Kidney (tissue), 14 donors: ENCODE results near the gene TMEM88. TPM values are rescaled to one million over a fixed set of nuclear protein-coding genes. Genes with fewer than 3 reads are reported as not detected.

Experiments used
- DNase-seq, 5 donors: peaks; one replicate each; pipeline ENCODE4 v3.0.0-alpha.2; 2013 to 2020
- FAIRE-seq: peaks from 2 replicates; lab custom pipeline; 2012; peaks lifted over from hg19 to GRCh38; lab: Jason Lieb, UNC
- H3K27ac ChIP-seq, 2 donors: one replicate each; pipeline ENCODE4 v1.7.0; 2013; ENCODE audit warnings: low read depth in 2 of 2, low read length in 2 of 2, inconsistent platforms in 1 of 2
- H3K27me3 ChIP-seq: one replicate; pipeline ENCODE4 v1.7.1; 2013; ENCODE audit warnings: low read length, inconsistent platforms; ENCODE audit not compliant: control insufficient read depth, insufficient read depth
- H3K36me3 ChIP-seq, 3 donors: one replicate each; pipeline versions ENCODE4 v1.7.0 to v1.7.1; 2013; ENCODE audit warnings: low read length in 3 of 3, control low read depth in 1 of 3, inconsistent platforms in 1 of 3; ENCODE audit not compliant: insufficient read depth in 3 of 3, control insufficient read depth in 2 of 3
- H3K4me1 ChIP-seq, 3 donors: one replicate each; pipeline versions ENCODE4 v1.7.0 to v1.7.1; 2013; ENCODE audit warnings: low read length in 3 of 3, inconsistent platforms in 1 of 3, low read depth in 1 of 3; ENCODE audit not compliant: control insufficient read depth in 2 of 3, insufficient read depth in 2 of 3
- H3K4me3 ChIP-seq, 3 donors: one replicate each; pipeline versions ENCODE4 v1.7.0 to v1.8.1; 2013; ENCODE audit warnings: low read length in 3 of 3, control low read depth in 1 of 3, inconsistent platforms in 1 of 3
- H3K9ac ChIP-seq, 3 donors: one replicate each; pipeline versions ENCODE4 v1.7.0 to v1.7.1; 2013; ENCODE audit warnings: low read length in 3 of 3, control low read depth in 1 of 3, inconsistent platforms in 1 of 3
- H3K9me3 ChIP-seq, 3 donors: one replicate each; pipeline versions ENCODE4 v1.7.0 to v1.7.1; 2013; ENCODE audit warnings: low read length in 3 of 3, control low read depth in 1 of 3, inconsistent platforms in 1 of 3; ENCODE audit not compliant: control insufficient read depth in 2 of 3, insufficient read depth in 1 of 3
- intact Hi-C: fragments of 100-400 bp; cut with DNase I; formaldehyde crosslinking; loops from one replicate; pipeline ENCODE4 v1.11.1; 2022
- polyA plus RNA-seq: library from polyadenylated mRNA; stranded (reverse); fragments of 350-450 nt; fragmentation: Illumina TruSeq; extraction: RNeasy Lipid Tissue Mini Kit (QIAGEN cat#74804); gene quantifications from one replicate; pipeline ENCODE4 v1.2.3, GENCODE V29; 2014; ENCODE audit warnings: low read depth, low replicate concordance; ENCODE audit not compliant: insufficient read depth
- total RNA-seq: library from RNA; stranded (reverse); fragmentation: NEBNext Ultra II Directional; extraction: Animal tissue kit (Norgen Biotek cat#: 25700); gene quantifications from one replicate; pipeline ENCODE4 v1.2.1, GENCODE V29; 2021
- TF ChIP-seq, protein P1 (sequence below): IDR thresholded peaks from 3 replicates; pipeline ENCODE4 v1.5.1; 2012; ENCODE audit warnings: mild to moderate bottlenecking, moderate library complexity, borderline replicate concordance; ENCODE audit not compliant: insufficient read depth; ENCODE audit errors: extremely low read depth
- donor health status: control.
- donor health status: control.
- donor health status: control.
- donor health status: control.
- donor health status: control.
- donor health status: DM: yes; HTN: yes; CAD: no.
- donor health status: Normal renal cell carcinoma (clear cell type).

The TMEM88 gene
- total and polyA plus RNA-seq, 2 donors from 2014 or later = 17.6 to 59.8 TPM

DNA sequence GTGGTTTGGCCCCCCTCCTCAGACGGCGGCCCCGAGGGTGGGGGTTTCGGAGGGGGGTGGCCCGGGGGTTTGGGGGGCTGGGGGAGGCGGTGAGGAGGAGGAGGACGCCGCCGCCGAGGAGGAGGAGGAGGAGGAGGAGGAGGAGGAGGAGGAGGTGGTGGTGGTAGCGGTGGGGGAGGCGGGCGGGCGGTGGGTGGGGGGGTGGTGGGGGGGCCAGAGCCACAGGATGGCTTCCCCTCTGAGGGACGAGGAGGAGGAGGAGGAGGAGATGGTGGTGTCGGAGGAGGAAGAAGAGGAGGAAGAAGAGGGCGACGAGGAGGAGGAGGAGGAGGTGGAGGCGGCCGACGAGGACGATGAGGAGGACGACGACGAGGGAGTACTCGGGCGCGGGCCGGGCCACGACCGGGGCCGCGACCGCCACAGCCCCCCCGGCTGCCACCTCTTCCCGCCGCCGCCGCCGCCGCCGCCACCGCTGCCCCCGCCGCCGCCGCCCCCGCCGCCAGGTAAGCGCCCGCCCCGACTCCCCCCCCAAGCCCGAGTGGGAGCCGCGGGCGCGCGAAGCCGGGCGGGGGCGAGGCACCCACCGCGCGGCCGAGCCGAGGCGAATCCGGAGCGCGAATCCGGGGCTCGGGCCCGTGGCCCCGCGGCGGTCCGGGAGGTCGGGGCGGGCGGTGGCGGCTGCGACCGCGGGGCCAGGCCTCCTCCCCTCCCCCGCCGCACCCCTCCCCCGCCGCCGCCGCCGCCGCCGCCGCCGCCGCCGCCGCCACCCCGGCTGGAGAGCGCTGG lies 29.9 kb downstream of the TMEM88 start:
- H3K9me3 ChIP-seq = no peaks in the 10 kb centered on the region
- H3K4me1 ChIP-seq = peaks cover 16 to 32% (median 19%) of the 10 kb centered on the region in 3 donors
- intact Hi-C loops = no loop called here
- FAIRE-seq (no peak), DNase-seq (peak; percentile 6 to 82 (median 36))
- TF ChIP-seq, protein P1, sequence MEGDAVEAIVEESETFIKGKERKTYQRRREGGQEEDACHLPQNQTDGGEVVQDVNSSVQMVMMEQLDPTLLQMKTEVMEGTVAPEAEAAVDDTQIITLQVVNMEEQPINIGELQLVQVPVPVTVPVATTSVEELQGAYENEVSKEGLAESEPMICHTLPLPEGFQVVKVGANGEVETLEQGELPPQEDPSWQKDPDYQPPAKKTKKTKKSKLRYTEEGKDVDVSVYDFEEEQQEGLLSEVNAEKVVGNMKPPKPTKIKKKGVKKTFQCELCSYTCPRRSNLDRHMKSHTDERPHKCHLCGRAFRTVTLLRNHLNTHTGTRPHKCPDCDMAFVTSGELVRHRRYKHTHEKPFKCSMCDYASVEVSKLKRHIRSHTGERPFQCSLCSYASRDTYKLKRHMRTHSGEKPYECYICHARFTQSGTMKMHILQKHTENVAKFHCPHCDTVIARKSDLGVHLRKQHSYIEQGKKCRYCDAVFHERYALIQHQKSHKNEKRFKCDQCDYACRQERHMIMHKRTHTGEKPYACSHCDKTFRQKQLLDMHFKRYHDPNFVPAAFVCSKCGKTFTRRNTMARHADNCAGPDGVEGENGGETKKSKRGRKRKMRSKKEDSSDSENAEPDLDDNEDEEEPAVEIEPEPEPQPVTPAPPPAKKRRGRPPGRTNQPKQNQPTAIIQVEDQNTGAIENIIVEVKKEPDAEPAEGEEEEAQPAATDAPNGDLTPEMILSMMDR = no peak
- H3K27me3 ChIP-seq = no peaks in the 10 kb centered on the region
- H3K4me3 ChIP-seq = peak overlapping the region in 2 of 3 donors; percentile 80 to 83
- H3K9ac ChIP-seq = peak overlapping the region in 1 of 3 donors; percentile 47
- peaks cover 0 to 9% (median 0%) of the 10 kb centered on the region in 3 donors for H3K36me3 ChIP-seq
- peak overlapping the region; percentile 95 to 97 for H3K27ac ChIP-seq

- peak; percentile 86 to 93 (median 88) for DNase-seq
- Histone ChIP-seq H3K4me3 (peak overlapping the region; percentile 75 to 84 (median 83)), H3K9ac (peak overlapping the region; percentile 52 to 81 (median 52)), H3K4me1 (peaks cover 18 to 33% (median 21%) of the 10 kb centered on the region in 3 donors), H3K27me3 (no peaks in the 10 kb centered on the region), H3K27ac (peak overlapping the region; percentile 95 to 97), H3K9me3 (no peaks in the 10 kb centered on the region), H3K36me3 (peaks cover 2 to 9% (median 3%) of the 10 kb centered on the region in 3 donors)
- intact Hi-C loops = no loop called here
- FAIRE-seq = no peak
- TF ChIP-seq, protein P1 = no peak
Measured at GRCh38 chr17:7885367-7886226, 30.7 kb downstream of the TMEM88 start.

GRCh38 chr17:7886227-7887037 lies 31.6 kb downstream of the TMEM88 start:
- intact Hi-C loops = no loop called here
- Histone ChIP-seq H3K27ac (peak overlapping the region; percentile 95 to 97), H3K4me1 (peaks cover 18 to 33% (median 21%) of the 10 kb centered on the region in 3 donors), H3K9ac (peak overlapping the region; percentile 52 to 81 (median 52)), H3K27me3 (no peaks in the 10 kb centered on the region), H3K4me3 (peak overlapping the region; percentile 54 to 84 (median 83)), H3K36me3 (peaks cover 6 to 9% (median 6%) of the 10 kb centered on the region in 3 donors), H3K9me3 (no peaks in the 10 kb centered on the region)
- peak in 4 of 5 donors; percentile 48 to 76 (median 72) for DNase-seq
- TF ChIP-seq, protein P1 = no peak
- no peak for FAIRE-seq
